NCI-H1694 (cell line): Measurements from ENCODE around the gene NRDE2.
A peak's percentile ranks its signal among the peaks of the same experiment; 100 is the strongest.

Experiments used
- DNase-seq: peaks from one replicate; lab custom pipeline; 2025; lab: John Stamatoyannopoulos, UW

The NRDE2 gene

GRCh38 chr14:90295870-90296516 is 35.7 kb downstream of the NRDE2 start:
- no peak for DNase-seq

- no peak for DNase-seq
Measured at GRCh38 chr14:90294872-90295271, 36.9 kb downstream of the NRDE2 start.

- no peak for DNase-seq
Measured at GRCh38 chr14:90293766-90294730, 37.7 kb downstream of the NRDE2 start.

- no peak for DNase-seq
Measured at GRCh38 chr14:90291699-90292098, 40.0 kb downstream of the NRDE2 start.

GRCh38 chr14:90290337-90291011 is 41.3 kb downstream of the NRDE2 start:
- DNase-seq, result no peak

- peak; percentile 86 for DNase-seq
Measured at GRCh38 chr14:90288651-90289355, 42.9 kb downstream of the NRDE2 start.

GRCh38 chr14:90287791-90288190 is 44.0 kb downstream of the NRDE2 start:
- DNase-seq, result no peak

- no peak for DNase-seq
Measured at GRCh38 chr14:90281756-90282155, 50.0 kb downstream of the NRDE2 start.

GRCh38 chr14:90281261-90281660 is 50.5 kb downstream of the NRDE2 start:
- no peak for DNase-seq

- no peak for DNase-seq
Measured at GRCh38 chr14:90280096-90280495, 51.6 kb downstream of the NRDE2 start.

GRCh38 chr14:90278199-90279175 is 53.3 kb downstream of the NRDE2 start:
- no peak for DNase-seq

GRCh38 chr14:90277581-90278198 is 54.1 kb downstream of the NRDE2 start:
- DNase-seq, result no peak

GRCh38 chr14:90276646-90277367 is 54.9 kb downstream of the NRDE2 start:
- no peak for DNase-seq

GRCh38 chr14:90275820-90276219 is 55.9 kb downstream of the NRDE2 start:
- no peak for DNase-seq

- no peak for DNase-seq
Measured at GRCh38 chr14:90275458-90275814, 56.3 kb downstream of the NRDE2 start.

- DNase-seq, result no peak
Measured at GRCh38 chr14:90274808-90275457, 56.8 kb downstream of the NRDE2 start.

- no peak for DNase-seq
Measured at GRCh38 chr14:90274019-90274418, 57.7 kb downstream of the NRDE2 start.

- DNase-seq, result no peak
Measured at GRCh38 chr14:90273532-90273931, 58.2 kb downstream of the NRDE2 start.

- no peak for DNase-seq
Measured at GRCh38 chr14:90272523-90272922, 59.2 kb downstream of the NRDE2 start.
